C1 segment of cervical spinal cord (tissue), 14 donors: Measurements from ENCODE around the gene SP140.
"Not testable (repeated sequence)": the region's sequence is repeated elsewhere in the genome, so short reads cannot be mapped to it uniquely, and the experiment has no call there.

Experiments used
- DNase-seq, 14 donors: peaks; one replicate each; lab custom pipeline; 2025; lab: John Stamatoyannopoulos, UW

Gene SP140

DNA sequence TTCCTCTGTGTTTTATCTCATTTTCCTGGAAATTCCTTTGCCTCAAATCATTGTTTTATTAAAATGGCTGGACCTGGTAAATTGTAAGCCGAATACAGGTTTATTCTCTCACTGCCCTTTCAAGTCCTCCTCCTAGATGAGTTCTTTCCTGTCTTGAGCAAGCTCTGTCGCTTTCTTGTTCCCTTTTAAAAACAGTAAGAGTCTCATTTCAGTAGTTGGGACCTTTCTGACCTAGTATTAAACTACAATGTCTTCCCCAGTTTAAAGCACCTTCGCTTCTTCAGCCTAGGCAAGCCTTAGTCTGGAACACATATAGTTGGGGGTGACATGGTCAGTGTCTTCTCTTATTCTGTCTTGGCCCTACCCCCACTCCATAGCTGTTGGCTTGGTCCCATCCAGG is 60.5 kb downstream of the SP140 start:
- no peak for DNase-seq

DNA sequence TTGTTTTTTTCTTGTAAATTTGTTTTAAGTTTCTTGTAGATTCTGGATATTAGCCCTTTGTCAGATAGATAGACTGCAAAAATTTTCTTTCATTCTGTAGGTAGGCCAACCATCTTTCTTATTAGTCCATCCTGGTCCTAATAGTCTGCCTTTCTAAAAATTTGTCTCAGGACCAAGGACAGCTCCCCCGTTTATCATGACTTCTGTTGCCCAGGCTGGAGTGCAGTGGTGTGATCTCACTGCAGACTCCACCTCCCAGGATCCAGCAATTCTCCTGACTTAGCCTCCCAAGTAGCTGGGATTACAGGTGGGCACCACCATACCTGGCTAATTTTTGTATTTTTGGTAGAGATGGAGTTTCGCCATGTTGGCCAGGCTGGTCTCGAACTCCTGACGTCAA is 63.8 kb downstream of the SP140 start:
- DNase-seq: not testable (repeated sequence)

DNA sequence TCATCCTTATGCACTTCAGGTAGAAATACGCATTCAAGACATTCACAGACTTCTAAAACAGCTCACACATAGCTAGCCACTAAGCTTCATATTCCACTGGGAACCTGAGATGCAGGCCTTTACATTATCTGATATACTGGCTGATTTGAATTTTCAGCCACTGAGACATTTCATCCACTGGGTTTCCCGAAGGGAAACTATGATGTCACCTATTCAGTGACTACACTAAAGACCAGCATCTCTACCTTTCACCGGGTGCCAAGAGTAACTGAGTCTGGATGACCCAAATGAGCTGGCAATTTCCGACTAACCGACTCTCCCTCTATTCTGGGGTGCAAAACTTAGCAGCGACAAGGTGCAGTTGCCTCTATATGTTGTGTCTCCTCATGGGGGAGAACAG is 69.7 kb downstream of the SP140 start:
- DNase-seq: no peak

DNA sequence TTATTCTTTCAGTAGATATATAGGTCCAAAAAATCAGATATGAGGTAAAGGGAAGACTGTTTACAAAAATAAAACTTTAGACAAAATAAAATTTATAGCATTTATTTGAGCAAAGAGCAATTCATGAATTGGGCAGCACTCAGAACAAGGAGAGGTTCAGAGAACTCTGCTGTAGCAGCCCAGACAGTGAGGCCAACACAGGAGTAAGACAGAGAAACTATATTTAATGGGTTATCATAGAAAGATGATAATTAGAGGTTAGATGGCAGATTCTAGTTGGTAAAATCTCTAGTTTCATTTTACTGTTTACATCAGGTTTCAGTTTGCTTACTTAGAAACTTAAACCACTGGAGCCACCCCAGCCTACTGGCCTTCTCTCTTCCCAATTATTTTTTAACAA is 71.4 kb downstream of the SP140 start:
- DNase-seq: no peak

DNA sequence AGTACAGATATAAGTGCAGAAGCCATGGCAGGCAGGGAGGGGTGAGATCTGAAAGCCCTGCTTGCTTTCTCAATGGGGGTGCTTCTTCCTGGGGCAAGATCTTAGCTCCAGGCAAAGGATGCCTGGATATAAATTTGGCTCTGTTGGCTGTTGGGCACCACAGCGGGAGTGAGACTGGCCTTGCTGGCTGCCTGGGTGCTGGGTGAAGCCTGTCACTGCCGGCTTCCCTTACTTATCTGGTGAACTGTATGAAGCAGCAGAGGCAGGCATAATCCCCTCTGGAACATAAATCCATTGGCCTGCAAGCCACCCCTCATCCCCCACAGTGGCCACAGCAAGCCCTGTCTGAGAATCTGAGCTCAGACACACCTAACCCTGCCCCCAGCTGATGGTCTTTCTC is 74.1 kb downstream of the SP140 start:
- no peak for DNase-seq

DNA sequence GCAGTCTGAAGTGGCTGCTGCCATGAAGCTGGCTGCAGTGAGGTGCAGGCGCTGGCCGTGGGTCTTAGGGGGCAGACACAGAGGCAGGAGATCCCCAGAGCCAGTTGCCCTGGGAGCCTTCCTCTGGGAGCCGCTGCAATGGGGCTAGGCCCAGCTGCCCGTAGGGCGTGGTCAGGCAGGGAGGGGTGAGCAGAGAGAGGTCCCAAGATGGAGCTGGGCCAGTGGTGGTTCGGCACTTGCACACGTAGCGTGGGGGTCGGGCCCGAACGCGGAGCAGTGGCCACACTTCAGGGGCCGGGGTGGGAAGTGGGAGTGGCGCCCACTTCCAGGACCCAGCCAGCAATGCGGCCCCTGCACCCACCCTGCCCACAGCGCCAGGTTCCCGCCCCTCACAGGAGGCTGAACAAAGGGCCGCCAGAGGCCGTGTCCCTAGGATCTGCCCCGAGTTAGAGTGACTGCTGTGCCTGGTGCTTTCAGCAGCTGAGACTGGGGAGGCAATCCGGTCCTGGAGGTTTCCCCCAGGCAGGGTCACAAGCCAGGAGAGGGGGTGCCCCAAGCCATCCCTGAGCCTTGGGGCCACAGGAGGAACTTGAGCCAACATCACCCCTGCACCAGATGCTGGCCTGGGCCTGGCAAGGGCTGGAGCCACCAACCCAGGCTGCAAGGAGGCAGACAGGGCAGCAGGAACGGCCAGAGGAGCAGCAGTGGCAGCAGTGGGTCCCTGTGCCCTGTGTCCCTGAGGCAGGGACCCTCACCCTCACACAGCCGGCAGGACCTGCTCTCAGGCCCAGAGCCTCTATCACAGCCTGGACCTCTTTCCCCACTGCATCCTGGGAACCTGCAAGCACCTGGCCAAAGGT is 80.1 kb downstream of the SP140 start:
- DNase-seq: no peak

DNA sequence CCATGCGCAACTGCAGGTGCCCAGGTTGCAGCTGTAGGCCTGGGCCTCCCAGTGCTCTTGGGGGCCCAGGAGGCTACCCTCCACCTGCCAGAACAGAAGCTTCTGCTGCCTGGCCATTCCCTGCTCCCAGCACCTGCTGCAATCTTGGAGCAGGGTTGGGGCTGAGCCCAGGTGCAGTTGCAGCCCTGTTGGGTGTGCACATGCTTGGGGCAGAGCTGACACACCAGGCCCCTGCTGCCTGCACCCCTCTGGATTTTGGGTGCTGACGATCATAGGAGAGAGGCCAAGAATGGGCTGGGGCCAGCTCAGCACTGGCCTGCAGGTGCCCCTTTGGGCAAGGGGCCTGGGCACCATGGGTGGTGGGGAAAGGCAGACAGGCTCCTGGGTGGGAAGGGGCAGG is 80.9 kb downstream of the SP140 start:
- no peak for DNase-seq

DNA sequence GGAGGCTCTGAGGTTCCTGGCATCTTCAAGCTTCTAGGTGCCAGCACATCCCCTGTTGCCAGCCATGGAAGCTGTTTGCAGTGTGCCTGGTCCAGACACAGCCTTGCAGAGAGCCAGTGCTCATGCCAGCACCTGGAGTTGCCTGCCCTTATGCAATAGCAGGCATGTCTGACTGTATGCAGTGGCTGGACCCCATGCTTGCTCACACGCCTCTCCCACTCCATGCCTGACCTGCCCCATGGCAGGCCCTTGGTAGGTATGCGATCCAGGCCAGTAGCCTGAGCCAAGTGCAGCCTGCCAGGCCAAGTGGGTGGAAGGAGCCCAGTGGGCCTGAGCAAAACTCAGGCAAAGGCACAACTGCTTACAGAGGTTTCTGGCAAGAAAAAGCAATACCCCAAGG is 81.9 kb downstream of the SP140 start:
- no peak for DNase-seq

DNA sequence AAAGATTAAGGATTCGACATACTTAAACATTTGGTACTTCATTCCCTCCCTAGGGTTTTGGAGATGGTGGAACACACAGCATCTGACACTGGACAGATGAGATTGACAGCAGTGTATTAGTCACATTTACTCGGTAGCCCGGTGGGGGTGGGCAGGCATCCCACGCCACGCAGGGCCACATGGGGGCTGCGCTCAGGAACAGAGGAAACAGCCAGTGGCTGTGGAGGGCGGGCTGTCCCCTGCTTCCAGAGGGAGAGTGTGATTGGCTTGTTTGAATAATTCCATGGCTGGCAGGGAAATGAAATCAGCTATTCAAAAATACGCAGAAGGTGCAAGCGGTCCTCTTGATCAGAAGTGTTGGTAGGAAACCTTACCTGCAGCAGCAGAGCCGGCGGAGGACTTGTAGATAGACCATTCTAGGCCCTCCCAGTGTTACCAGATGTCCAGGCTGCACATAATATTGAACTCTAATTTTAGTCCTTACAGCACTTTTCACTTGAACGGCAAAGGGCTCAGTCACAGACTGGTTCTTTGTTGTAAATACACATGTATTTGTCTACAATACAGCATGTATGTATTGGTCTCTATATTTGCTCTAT is 83.0 kb downstream of the SP140 start:
- DNase-seq: no peak

DNA sequence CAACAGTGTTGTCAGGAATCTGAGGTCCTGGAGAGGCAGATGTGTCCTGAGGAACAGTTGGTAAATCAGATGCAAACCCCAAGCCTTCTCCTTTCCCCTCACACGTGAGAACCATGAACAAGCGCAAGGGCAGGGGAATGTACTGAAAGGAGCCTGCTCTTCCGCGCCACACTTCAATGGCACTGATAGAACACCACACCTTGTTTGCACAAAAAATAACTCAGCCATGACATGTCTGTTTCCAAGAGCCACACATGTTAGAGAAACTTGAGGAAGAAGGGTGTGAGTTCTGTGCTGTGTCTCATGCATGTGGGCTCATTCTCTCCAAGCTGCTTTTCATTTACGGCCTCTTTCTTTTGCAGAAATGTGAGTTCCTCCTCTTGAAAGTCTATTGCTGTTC is 85.3 kb downstream of the SP140 start:
- not testable (repeated sequence) for DNase-seq

DNA sequence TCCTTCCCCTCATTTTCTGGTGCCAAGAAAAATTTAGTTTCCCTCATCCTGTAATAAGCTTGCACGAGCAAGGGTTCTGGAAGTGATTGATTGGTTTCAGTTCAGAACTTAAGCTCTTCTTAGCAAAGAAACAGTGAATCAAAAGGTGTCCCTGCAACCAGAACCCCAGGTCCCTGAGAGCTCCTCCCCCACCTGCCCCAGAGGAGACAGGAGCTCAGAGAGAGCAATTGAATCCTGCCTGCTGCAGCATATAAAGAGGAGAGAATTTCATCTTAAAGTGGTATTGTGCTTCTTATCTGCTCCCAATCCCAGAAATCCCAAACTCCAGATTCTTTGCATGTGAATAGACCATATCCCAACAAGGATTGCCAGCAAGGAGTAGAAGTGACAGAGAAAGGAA is 86.1 kb downstream of the SP140 start:
- DNase-seq: not testable (repeated sequence)

DNA sequence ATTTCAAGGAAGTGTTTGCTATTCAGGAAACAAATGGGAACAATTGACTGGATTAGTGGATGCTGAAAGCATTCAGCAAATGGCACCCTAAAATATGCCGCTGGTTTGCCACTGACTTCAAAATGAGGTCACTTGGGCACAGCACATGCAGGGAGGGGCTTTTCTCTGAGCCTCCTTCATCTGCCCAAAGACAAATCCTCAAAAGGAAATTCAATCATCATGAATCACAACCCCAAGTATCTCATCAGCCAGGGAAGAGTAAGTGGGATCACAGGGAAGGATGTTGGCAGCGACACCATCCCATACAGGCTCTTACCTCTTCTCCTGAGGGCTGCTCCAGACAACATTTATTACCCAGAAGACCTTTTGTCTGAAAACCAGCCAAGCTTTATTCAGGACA is 87.1 kb downstream of the SP140 start:
- no peak for DNase-seq

DNA sequence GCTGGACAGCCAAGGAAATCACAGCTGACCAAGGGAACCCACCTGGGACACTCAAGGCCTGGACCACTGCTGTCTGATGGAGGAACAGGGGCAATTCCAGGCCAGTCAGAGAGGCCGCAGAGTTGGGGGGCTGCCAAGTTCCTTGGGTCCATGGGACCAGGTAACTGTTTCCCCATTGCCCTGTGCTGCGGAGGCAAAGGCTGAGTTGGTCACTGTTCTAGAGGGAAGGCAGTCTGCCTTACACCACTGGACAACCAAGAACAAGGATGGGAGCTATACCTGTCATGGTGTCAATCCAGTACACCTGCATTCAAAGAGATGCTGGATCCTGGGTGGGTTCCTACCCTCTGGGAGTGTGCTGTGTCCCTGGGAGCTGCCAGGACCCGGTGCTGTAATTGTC is 91.8 kb downstream of the SP140 start:
- no peak for DNase-seq

DNA sequence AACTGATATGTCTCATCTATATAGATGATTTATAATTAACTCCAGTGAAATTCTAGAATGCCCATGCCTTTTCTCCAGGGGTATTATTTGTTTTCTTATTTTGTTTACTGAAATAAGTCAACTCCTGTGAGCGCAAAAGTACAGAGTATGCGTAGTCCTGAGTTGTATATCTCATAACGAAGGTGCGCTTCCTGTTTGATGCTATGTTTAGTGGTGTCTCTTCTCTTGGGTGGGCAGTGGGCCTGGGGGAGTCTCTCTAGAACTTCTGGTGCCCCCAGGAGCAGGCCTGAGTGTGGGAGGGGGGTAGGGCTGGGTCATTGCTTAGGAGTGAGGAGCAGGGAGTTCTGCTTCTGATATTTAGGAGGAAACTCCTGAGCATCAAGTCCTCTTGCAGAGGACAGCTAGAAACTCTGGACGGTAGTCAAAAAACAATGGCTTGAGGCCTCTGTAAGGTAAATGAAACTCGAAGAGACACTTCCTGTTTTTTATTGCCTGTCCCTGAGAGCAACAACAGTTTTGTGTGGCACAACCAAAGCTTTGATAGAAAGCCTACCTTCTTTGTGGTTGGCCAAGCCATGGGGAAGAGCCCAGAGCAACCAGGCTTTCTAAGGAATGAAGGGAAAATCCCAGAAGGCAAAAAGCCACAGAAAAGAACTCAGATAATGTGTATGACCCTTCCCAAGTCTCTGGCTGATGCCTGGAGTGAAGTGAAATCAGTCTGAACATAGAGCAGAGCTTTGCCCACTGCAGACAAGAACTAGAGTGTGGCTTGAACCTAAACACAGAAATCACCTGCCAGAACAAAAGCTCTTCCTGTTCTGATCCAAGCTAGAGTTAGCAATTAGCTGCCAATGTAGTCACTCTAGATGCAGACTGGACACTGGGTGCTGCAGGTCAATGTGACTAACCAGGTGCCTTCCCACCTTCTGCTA is 92.9 kb downstream of the SP140 start:
- no peak for DNase-seq

DNA sequence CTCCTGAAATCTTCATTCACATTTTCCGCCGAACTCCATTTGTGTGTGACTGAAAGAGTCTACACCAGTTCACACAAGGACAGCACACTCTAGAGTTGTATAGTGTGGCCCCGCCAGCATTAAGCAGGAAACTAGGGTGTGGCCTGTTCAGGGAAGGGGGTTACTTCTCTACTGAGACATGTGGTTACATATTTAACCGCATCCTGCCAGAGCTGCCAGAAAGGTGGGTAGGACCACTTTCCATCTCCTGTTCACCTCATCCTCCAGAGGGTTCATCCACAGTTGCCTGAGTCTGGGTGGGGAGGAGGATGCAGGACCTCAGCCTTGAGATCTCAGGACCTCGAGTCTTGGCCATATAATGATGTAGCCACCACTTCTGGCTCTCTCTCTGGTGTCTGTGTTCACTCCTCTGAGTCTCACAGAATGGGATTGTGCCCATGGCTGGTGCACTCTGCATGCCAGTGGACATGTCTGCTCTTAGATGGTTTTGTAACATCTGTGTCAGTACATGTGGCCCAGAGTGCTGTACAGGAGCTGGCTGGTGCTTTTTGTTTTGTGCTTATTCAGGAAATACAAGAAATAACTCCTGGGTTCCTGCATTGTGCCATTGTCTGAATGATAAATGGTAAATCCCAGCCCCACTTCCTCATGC is 93.8 kb downstream of the SP140 start:
- no peak for DNase-seq

DNA sequence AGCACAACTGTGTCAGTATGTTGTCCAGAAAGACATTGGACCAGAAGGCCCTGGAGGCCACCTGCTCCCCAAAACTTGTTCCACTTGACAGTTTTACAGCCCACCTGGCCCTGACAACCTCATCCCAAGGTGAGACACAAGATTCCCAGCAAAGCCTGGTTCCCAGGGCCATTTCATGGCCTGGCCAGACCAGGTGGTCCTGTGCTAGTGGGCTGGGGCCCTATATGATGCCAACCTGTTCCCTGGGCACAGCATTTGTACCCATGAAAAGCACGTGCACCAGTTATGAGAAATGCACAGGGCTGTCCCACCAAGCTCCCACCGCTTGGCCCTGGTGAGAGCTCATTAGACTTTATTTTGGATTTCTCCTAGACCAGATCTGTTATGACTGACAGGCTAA is 95.5 kb downstream of the SP140 start:
- no peak for DNase-seq

DNA sequence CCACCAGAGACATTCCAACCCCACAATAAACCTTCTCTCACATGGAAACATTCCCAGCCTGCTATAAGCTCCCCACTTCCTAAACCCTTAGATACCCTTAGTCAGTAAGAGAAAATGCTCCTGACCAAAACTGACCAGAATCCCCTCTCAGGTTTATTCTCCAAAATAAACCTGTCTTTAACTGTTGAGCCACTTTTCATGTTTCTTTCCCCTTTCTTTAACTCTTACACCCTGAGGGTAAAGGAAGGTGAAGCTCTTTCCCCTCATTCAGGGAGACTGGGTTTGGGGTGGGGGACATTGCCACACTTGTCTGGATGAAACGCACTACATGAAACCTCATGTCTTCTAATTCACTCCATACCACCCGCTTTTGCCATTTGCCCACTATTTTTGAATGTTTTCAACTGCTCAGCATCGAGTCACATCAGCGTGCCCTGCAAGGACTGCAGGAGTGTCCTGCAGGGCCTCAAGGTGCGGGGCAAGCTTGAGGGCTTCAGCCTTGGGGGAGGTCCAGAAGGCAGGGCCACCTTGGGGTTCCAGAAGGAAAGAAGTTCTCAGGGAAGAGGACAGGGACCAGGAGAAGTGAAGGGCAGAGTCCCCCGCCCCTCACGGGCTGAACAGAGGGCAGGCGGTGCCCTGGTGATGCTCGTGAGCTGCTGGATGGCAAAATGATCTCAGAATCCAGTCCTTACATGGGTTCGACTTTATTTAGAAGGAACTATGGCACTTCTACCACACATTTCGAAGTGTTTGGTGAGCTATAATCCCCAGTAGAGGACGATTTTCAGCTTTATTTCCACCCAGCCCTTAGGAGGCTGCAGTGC is 97.2 kb downstream of the SP140 start:
- DNase-seq: no peak

DNA sequence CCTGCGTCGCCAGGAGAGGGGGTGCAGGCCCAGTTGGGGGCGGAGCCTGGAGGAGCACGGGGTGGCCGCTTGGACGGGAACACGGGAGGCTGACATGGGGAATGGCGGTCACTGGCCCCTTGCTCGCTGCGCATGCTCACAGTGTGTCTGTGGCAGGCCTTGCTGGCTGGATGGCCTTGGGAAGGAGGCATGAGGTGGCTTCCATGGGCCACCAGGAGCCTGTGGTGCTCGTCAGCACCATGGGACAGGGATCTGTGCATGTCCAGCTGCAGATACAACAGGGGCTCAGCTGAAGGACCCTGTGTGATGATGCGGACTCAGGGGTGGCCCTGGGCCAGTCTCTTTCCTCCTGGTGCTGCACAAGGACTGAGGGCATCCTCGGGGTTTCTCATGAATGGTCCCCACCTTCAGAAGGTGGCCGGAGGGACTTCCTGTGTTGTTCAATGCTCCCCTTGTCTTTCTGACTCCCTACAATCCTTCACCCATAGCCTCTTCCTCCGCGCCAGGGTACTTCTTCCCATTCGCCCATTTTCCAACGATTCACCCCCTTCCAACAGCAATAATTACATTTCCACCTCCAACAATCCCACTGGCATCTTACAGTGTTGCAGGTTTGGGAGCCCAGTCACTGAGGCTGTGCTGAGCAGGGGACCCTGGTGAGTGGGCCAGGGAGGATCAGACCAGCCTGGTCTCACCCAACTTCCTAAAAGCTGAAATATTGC is 98.0 kb downstream of the SP140 start:
- DNase-seq: no peak

DNA sequence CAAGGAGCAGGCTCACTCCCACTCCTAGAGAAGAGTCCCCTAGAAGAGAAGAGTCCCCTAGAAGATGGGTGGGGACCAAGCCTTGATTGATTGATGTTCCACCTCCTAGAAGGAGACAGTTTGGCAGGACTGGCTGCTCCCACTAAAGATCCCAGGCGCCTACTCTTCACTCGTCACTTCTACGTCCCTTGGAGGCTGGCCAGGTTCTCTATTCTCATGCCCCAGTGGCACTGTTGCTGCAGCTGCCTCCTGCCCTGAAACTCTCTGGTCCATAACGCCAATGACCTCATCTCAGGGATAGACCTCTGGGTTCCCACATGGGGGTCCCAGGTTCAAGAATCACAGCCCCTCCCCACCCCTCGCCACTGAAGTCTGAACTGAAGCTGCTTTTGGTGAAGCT is 99.0 kb downstream of the SP140 start:
- no peak for DNase-seq
